ENCODE data around the gene GREB1.

The GREB1 gene

GRCh38 chr2:11644293-11644692, 110.4 kb downstream of the GREB1 start (continued):
- no peak for TF ChIP-seq ZBTB49 (tag by site-specific recombination; IDR thresholded peaks at IDR 0.05; ENCODE audit: low read depth)

DNA sequence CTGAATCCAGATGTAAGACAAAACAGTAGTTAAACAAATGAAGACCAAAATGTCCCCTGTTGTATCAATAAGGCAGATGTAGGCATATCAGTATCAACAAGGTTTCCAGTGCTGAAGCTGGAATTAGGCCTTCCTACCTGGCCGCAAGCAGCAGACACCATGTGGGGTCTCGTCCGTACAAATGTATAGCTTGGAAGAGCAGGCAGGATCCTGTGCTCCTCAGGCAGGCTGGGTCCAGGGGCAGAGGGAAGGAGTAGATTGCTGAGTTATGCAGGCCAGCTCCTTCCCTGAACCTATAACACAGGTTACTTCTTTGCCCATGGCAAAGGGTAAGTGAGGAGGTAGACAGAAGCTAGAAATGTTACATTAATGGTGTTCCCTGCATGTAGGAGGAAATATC, 112.7 kb downstream of the GREB1 start:
- CTCF ChIA-PET: interaction anchor here (0.7 to 1.0 kb wide), 3 partner anchors 13 to 63 kb away, joined by 3 to 4 read pairs (median 3); no protein-coding TSS in a partner anchor
- Histone ChIP-seq H3K36me3 (ENCODE audit: control insufficient read depth in 2 of 2, insufficient read depth in 1 of 2, low read length in 2 of 2) (no peaks in the 10 kb centered on the region), H3K9me3 (ENCODE audit: control insufficient read depth, insufficient read depth, low read depth, low read length) (no peaks in the 10 kb centered on the region), H3K27ac (ENCODE audit: extremely low read depth, low read depth, low read length) (no peak overlapping the region), H3K4me3 (ENCODE audit: low read depth, low read length) (no peak overlapping the region), H3K4me1 (ENCODE audit: control insufficient read depth, insufficient read depth, low read length) (no peaks in the 10 kb centered on the region)
- POLR2A ChIA-PET: no interaction called here
- no peak for TF ChIP-seq ZNF561 (tag by site-specific recombination; IDR thresholded peaks at IDR 0.05; ENCODE audit: borderline replicate concordance)
- TF ChIP-seq ZNF274 (IDR thresholded peaks at IDR 0.05; ENCODE audit: low read length): no peak
- TF ChIP-seq ZNF274 (tag by site-specific recombination; IDR thresholded peaks at IDR 0.05; ENCODE audit: borderline replicate concordance): no peak
- TF ChIP-seq ZNF202 (tag by site-specific recombination; IDR thresholded peaks at IDR 0.05; ENCODE audit: borderline replicate concordance): no peak
- no peak for TF ChIP-seq PRDM1 (tag by site-specific recombination; IDR thresholded peaks at IDR 0.05)
- TF ChIP-seq ZNF791 (tag by site-specific recombination; IDR thresholded peaks at IDR 0.05): no peak
- TF ChIP-seq ZBTB7A (tag by site-specific recombination; IDR thresholded peaks at IDR 0.05; ENCODE audit: low read depth): no peak
- no peak for TF ChIP-seq ZNF426 (tag by site-specific recombination; IDR thresholded peaks at IDR 0.05)
- no peak for TF ChIP-seq ZNF664 (tag by site-specific recombination; IDR thresholded peaks at IDR 0.05)
- TF ChIP-seq MZF1 (tag by site-specific recombination; IDR thresholded peaks at IDR 0.05; ENCODE audit: borderline replicate concordance): no peak
- no peak for TF ChIP-seq ZBTB8A (tag by site-specific recombination; IDR thresholded peaks at IDR 0.05)
- TF ChIP-seq ZNF449 (tag by site-specific recombination; IDR thresholded peaks at IDR 0.05): no peak
- no peak for TF ChIP-seq SP3 (tag by site-specific recombination; IDR thresholded peaks at IDR 0.05)

DNA sequence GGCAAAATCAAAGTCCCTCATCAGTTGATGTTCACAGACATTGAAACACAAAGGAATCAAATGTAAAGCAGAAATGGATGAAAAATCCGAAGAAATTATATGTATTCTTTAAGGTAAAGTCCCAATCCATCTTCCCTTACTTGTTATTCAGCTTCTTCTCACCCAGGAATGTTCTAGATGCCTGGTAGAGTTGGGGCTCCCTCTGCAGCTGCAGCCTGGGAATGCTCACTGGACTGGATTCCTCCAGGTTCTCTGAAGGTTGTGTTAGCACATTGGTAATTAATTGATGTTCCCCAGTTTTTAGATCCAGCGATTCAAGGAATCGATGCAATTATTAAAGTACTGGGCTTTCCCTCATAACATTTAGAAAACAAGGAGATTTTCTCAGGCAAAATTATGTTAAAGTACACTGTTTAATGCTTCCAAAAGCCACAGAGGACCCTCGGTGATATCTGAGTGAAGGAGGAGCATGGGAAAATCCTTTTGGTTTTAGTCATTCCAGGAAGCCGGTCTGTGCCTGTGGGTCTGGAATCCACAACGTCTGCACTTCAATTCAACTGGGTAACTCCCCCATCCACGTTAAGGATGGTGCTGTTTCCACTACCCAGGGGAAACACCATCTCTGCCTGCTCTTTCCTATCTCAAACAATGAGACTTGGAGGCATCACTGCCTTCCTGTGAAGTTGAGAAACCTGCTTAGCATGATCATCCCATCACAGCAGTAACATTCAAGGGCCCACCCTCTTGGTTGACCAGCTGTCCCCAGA, 114.2 kb downstream of the GREB1 start:
- Histone ChIP-seq H3K27ac (ENCODE audit: extremely low read depth, low read depth, low read length) (no peak overlapping the region), H3K36me3 (ENCODE audit: control insufficient read depth in 2 of 2, insufficient read depth in 1 of 2, low read length in 2 of 2) (no peaks in the 10 kb centered on the region), H3K4me3 (ENCODE audit: low read depth, low read length) (no peak overlapping the region), H3K9me3 (ENCODE audit: control insufficient read depth, insufficient read depth, low read depth, low read length) (no peaks in the 10 kb centered on the region), H3K4me1 (ENCODE audit: control insufficient read depth, insufficient read depth, low read length) (no peaks in the 10 kb centered on the region)
- CTCF ChIA-PET: interaction anchor here (0.5 to 0.6 kb wide), 2 partner anchors 15 to 16 kb away, joined by 3 read pairs; no protein-coding TSS in a partner anchor
- POLR2A ChIA-PET: no interaction called here
- TF ChIP-seq OSR2 (tag by site-specific recombination; IDR thresholded peaks at IDR 0.05) (no peak), ZNF549 (tag by site-specific recombination; IDR thresholded peaks at IDR 0.05) (no peak), ZNF514 (tag by site-specific recombination; IDR thresholded peaks at IDR 0.05) (no peak), BCL11A (tag by site-specific recombination; IDR thresholded peaks at IDR 0.05; ENCODE audit: low read depth) (no peak), ZNF133 (tag by site-specific recombination; IDR thresholded peaks at IDR 0.05) (no peak), ZSCAN16 (tag by site-specific recombination; IDR thresholded peaks at IDR 0.05) (no peak), SETDB1 (IDR thresholded peaks at IDR 0.05; ENCODE audit: insufficient read length, low read length) (no peak)
